HCT116 (cell line): Measurements from ENCODE around the gene RHOH.

Experiments used
- ATF3 ChIP-seq: IDR thresholded peaks from 2 replicates; pipeline ENCODE4 v1.6.1; 2012
- CEBPB ChIP-seq: IDR thresholded peaks from 2 replicates; pipeline ENCODE4 v1.6.1; 2012; ENCODE audit warnings: low read depth
- EZH2 ChIP-seq: fragments of 200-600 bp; sonication (generic); IDR thresholded peaks from 2 replicates; pipeline ENCODE4 v1.6.1; 2017; ENCODE audit warnings: antibody characterized with exemption, mixed run types
- JUND ChIP-seq: IDR thresholded peaks from 2 replicates; pipeline ENCODE4 v1.6.1; 2012
- POLR2A ChIP-seq: IDR thresholded peaks from 2 replicates; pipeline ENCODE4 v1.7.0; 2011; ENCODE audit warnings: borderline replicate concordance; ENCODE audit not compliant: insufficient read depth, insufficient read length; ENCODE audit errors: extremely low read depth
- POLR2AphosphoS5 ChIP-seq: IDR thresholded peaks from 2 replicates; pipeline ENCODE4 v1.6.1; 2011; ENCODE audit warnings: mild to moderate bottlenecking, low read depth, low read length, moderate library complexity
- RAD21 ChIP-seq: IDR thresholded peaks from 2 replicates; pipeline ENCODE4 v1.6.1; 2012; ENCODE audit warnings: low read depth, mild to moderate bottlenecking
- TF ChIP-seq, protein P1 (sequence below), 3 experiments: fragments of 200-600 bp in 1 of 3; sonication (generic) in 1 of 3; IDR thresholded peaks in 2 of 3; conservative IDR thresholded peaks in 1 of 3; 2 replicates each; pipeline ENCODE4 v1.5.1; 2012 to 2017; ENCODE audit warnings: low read depth in 2 of 3, low read length in 2 of 3, antibody characterized with exemption in 1 of 3, borderline replicate concordance in 1 of 3, control low read depth in 1 of 3, mild to moderate bottlenecking in 1 of 3, mixed read lengths in 1 of 3, mixed run types in 1 of 3, moderate library complexity in 1 of 3; ENCODE audit not compliant: insufficient read depth in 1 of 3

DNA sequence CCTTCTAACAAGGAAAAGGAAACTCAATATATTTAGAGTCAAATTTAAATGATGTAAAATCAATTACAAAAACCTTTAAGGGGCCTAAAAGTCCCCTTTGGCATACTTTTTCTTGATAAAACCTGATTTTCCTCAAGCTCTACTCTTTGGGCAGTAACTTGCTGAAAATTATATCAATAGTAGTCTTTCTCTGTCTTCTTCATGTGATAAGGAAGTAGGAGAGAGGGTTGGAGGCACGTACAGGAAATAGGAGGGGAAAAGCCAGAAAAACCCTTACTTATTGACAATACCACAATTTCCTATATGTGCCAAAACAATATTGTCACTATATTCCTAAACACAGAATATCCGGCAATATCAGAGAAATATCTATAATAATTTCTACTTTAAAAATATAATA, 9.6 kb downstream of the RHOH start:
- TF ChIP-seq, protein P1, sequence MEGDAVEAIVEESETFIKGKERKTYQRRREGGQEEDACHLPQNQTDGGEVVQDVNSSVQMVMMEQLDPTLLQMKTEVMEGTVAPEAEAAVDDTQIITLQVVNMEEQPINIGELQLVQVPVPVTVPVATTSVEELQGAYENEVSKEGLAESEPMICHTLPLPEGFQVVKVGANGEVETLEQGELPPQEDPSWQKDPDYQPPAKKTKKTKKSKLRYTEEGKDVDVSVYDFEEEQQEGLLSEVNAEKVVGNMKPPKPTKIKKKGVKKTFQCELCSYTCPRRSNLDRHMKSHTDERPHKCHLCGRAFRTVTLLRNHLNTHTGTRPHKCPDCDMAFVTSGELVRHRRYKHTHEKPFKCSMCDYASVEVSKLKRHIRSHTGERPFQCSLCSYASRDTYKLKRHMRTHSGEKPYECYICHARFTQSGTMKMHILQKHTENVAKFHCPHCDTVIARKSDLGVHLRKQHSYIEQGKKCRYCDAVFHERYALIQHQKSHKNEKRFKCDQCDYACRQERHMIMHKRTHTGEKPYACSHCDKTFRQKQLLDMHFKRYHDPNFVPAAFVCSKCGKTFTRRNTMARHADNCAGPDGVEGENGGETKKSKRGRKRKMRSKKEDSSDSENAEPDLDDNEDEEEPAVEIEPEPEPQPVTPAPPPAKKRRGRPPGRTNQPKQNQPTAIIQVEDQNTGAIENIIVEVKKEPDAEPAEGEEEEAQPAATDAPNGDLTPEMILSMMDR (IDR thresholded peaks at IDR 0.05 in 2 of 3, conservative IDR thresholded peaks at IDR 0.05 in 1 of 3; ENCODE audit: borderline replicate concordance in 1 of 3, insufficient read depth in 1 of 3, low read depth in 2 of 3, low read length in 2 of 3): no peak
- TF ChIP-seq EZH2: no peak
- no peak for TF ChIP-seq POLR2AphosphoS5
- TF ChIP-seq POLR2A: no peak
- TF ChIP-seq CEBPB: no peak
- TF ChIP-seq RAD21: no peak
- no peak for TF ChIP-seq JUND
- no peak for TF ChIP-seq ATF3
